SH-SY5Y (cell line): ENCODE results near the gene EFNB1.

ENCODE experiments used
- GATA2 ChIP-seq: IDR thresholded peaks from 2 replicates; pipeline ENCODE4 v1.6.1; 2011; ENCODE audit warnings: mild to moderate bottlenecking, low read depth, low read length
- GATA3 ChIP-seq: IDR thresholded peaks from 2 replicates; pipeline ENCODE4 v1.6.1; 2011; ENCODE audit warnings: low read depth, mild to moderate bottlenecking, low read length, moderate library complexity

Gene EFNB1

DNA sequence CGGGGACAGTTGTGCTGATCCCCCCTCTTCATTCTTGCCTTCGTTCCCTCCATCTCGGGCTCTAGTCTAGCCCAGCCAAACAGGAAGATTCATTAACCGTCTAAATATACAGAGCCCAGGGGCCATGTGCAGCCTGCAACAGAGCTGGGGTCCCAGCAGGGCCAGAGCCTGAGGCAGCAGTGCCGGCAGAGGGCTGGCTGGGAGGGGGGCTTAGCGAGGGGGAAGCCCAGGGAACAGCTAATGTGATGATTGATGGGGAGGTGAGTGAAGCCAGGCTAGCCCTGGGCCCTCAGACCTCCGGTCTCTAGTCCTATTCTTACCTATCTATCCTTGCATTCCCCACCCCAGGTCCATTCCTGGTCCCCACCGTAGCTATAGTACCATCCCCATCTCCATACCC is 22.3 kb downstream of the EFNB1 start:
- TF ChIP-seq GATA2: no peak
- TF ChIP-seq GATA3: no peak

DNA sequence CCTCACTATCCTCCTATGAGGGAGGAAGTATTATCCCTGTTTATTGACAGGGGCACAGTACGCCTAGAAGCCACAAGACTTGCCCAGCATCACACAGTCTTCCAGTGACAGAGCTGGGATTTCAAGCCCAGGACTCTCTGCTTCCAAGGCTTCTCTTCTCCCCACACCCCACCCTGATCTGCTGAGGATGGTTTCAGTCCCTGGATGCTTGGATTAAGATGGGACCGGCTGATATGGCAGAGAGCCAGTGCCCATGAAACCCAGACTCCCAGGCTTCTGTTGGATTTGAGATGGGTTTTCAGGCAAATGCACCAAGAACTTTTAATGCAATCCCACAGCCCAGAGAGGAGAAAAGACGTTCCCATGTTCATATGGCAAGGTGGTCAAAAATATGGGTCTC is 23.2 kb downstream of the EFNB1 start:
- peak; percentile 67; the same call in 1 of the 2 replicates for TF ChIP-seq GATA3
- peak; percentile 84 for TF ChIP-seq GATA2

GRCh38 chrX:68853665-68854251 is 24.9 kb downstream of the EFNB1 start:
- TF ChIP-seq GATA2 (no peak), GATA3 (no peak)

- no peak for TF ChIP-seq GATA2
- no peak for TF ChIP-seq GATA3
Measured at GRCh38 chrX:68865300-68865699, 36.5 kb downstream of the EFNB1 start.

GRCh38 chrX:68865926-68866325 is 37.1 kb downstream of the EFNB1 start:
- no peak for TF ChIP-seq GATA2
- TF ChIP-seq GATA3: no peak

DNA sequence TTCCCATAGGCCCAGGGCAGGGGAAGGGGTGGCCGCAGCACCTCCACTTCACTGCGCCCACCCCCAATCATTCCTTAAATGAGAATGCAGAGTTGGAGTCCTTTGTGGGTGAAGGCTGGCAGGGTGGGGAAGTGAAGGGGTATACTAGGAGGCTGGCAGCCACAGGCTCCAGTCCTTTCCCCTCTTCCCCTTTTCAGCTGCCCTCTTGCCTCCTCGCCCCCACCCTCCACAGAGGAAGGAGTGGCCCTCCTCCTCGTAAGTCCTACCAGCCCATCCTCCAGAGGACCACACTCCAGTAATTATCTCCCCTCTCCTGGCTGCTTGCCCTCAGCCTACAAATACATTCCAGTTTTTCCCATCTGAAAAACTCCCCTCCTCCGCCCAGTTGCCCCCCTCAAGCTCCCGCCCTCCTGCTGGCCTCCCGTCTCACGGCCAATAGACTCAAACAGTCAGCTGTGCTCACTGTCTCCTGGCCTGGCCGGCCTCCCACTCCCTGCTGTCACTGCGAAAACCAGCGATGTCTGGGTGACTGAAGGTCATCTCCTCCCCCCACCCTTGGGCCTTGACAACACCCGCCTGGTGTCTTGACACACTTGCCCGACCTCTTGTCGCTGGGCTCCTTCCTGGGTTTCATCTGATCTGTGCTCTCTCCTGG is 38.8 kb downstream of the EFNB1 start:
- no peak for TF ChIP-seq GATA2

DNA sequence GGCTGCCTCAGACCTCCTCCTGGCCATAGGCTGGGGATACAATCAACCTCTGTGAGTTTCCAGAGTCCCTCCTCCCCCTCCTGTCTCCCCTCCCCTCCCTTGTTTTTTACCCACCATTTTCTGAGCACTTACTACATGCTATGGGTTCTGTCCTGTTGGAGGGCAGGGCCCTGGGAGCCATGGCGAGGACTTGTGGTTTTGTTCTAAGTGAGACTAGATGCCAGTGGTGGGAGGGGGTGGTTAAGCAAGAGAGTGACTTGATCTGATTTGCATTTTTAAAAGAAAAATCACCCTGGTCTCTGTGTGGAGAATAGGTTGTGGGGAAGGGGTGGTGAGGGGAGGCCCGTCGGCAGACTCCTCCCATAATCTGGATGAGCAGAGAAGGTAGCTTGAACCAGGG is 39.5 kb downstream of the EFNB1 start:
- TF ChIP-seq GATA3 (no peak), GATA2 (no peak)

- TF ChIP-seq GATA2 (no peak), GATA3 (no peak)
Measured at GRCh38 chrX:68868902-68869800, 40.3 kb downstream of the EFNB1 start.

DNA sequence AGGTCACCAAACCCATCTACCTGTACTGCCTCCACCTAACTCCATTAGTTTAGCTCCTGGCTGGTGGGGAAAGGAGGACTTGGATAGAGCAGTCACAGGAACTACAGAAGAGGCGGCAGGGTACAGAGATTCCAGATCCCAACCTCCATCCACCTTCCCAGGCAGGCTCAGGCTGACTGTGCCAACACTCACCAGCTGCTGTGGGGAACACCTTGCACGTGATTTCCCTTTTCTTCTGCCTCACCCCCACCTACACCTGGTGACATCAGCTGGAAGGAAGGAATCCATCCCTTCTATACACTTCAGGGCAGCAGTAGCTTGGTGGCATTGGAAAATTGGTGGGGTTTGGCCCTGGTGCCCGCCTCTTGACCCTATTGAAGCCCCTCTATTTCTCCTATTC is 41.5 kb downstream of the EFNB1 start:
- TF ChIP-seq GATA2 (no peak), GATA3 (no peak)

- TF ChIP-seq GATA3: no peak
- TF ChIP-seq GATA2: no peak
Measured at GRCh38 chrX:68872171-68872570, 43.4 kb downstream of the EFNB1 start.

- TF ChIP-seq GATA2 (no peak), GATA3 (no peak)
Measured at GRCh38 chrX:68874076-68874475, 45.3 kb downstream of the EFNB1 start.

GRCh38 chrX:68876731-68877130 is 47.9 kb downstream of the EFNB1 start:
- TF ChIP-seq GATA3 (no peak), GATA2 (no peak)

DNA sequence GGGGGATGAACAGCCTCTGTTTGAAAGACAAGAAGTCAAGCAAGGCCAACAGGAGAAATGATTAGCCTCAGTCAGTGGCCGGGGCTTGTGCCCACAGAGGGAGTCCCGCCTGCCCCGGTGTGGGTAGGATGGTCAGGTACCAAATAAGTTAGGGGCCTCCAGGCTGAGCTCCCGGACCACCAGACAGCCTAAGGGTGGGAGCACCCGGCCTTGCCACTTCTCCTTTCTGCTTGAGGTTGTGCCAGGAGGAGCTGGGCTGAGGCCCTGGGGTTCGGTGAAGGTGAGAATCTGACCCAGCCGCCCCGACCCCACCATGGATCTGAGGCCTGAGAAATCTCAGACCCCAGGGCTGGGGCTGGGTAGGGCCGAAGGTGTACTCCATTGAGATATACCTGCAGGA is 48.8 kb downstream of the EFNB1 start:
- TF ChIP-seq GATA3 (no peak), GATA2 (no peak)

- TF ChIP-seq GATA2: no peak
- TF ChIP-seq GATA3: no peak
Measured at GRCh38 chrX:68878977-68879645, 50.3 kb downstream of the EFNB1 start.

- no peak for TF ChIP-seq GATA3
- no peak for TF ChIP-seq GATA2
Measured at GRCh38 chrX:68880846-68881552, 52.2 kb downstream of the EFNB1 start.
